CD4-positive, alpha-beta T cell treated with Interleukin-10 for 1 hour (primary cell): ENCODE data around the gene CLDN4.
"Not testable (repeated sequence)": the region's sequence is repeated elsewhere in the genome, so short reads cannot be mapped to it uniquely, and the experiment has no call there.

Experiments used
- DNase-seq: peaks from one replicate; pipeline ENCODE4 v3.0.0-alpha.2; 2020

CLDN4 gene, protein sequence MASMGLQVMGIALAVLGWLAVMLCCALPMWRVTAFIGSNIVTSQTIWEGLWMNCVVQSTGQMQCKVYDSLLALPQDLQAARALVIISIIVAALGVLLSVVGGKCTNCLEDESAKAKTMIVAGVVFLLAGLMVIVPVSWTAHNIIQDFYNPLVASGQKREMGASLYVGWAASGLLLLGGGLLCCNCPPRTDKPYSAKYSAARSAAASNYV

DNA sequence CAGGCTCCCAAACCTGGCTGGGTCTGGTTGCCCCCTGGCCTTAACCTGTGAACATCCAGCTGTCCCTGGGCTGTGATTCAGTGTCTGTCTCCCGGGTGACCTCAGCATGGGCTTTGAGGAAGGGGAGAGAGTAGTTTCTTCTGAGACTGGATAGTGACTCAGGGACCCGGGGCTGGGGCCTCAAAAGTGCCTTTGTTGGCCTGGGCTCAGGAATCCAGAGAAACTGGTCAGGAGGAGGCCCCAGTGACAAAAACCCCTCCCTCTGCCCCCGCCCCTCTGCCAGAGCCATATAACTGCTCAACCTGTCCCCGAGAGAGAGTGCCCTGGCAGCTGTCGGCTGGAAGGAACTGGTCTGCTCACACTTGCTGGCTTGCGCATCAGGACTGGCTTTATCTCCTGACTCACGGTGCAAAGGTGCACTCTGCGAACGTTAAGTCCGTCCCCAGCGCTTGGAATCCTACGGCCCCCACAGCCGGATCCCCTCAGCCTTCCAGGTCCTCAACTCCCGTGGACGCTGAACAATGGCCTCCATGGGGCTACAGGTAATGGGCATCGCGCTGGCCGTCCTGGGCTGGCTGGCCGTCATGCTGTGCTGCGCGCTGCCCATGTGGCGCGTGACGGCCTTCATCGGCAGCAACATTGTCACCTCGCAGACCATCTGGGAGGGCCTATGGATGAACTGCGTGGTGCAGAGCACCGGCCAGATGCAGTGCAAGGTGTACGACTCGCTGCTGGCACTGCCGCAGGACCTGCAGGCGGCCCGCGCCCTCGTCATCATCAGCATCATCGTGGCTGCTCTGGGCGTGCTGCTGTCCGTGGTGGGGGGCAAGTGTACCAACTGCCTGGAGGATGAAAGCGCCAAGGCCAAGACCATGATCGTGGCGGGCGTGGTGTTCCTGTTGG lies at the start of gene CLDN4:
CLDN4 (plus strand) TSS at position 316 of the 903 bp plus-strand sequence; CDS start at position 522, 206 bp downstream.
- DNase-seq = no peak

DNA sequence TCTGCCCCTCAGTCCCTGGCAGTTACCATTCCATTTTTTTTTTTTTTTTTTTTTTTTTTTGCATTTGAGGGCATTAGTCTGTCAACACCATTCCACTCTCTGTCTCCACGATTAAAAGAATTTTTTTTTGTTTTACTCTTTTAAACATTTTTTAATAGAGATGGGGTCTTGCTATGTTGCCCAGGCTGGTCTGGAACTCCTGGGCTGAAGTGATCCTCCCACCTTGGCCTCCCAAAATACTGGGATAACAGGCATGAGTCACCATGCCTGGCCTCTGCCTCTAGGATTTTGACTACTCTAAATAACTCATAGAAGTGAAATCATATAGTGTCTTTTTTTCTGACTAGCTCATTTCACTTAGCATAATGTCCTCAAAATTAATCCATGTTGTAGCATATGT lies 44.2 kb upstream of the CLDN4 start:
- no peak for DNase-seq

DNA sequence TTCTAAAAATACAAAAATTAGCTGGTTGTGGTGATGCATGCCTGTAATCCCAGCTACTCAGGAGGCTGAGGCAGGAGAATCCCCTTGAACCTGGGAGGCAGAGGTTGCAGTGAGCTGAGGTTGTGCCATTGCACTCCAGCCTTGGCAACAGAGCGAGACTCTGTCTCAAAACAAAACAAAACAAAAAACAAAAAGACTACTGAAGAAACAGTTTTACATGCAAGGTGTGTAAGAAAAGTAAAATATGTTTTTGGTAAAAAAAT lies 43.1 kb upstream of the CLDN4 start:
- DNase-seq = not testable (repeated sequence)

DNA sequence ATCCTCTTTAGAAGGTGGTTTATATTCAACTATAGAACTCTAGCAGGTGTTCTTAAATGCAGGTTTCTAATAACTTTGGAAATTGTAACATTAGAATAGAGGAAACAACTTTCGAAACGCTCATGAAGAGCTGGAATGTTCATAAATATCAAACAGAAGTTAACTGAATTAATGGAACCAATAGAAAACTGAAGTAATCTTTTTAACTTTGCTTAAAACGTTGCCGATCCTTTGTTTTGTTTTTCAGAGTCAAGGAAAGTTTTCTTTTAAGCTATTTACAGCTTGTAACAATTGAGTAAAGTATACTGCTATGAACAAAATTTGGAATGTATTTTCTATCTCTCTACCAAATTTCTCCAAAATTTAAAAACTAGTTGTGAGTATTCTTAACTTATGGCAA lies 41.7 kb upstream of the CLDN4 start:
- no peak for DNase-seq

DNA sequence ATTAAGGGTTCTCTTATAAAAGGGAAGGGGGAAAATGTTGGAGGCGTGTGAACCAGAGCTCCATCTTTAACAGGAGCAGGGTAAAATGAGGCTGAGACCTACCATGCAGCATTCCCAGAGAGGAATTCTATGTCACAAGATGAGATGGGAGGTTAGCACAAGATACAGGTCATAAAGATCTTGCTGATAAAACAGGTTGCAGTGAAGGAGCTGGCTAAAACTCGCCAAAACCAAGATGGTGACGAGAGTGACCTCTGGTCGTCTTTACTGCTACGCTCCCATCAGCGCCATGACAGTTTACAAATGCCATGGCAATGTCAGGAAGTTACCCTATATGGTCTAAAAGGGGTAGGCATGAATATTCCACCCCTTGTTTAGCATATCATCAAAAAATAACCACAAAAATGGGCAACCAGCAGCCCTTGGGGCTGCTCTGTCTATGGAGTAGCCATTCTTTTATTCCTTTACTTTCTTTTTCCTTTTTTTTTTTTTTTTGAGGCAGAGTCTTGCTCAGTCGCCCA lies 39.6 kb upstream of the CLDN4 start:
- not testable (repeated sequence) for DNase-seq

DNA sequence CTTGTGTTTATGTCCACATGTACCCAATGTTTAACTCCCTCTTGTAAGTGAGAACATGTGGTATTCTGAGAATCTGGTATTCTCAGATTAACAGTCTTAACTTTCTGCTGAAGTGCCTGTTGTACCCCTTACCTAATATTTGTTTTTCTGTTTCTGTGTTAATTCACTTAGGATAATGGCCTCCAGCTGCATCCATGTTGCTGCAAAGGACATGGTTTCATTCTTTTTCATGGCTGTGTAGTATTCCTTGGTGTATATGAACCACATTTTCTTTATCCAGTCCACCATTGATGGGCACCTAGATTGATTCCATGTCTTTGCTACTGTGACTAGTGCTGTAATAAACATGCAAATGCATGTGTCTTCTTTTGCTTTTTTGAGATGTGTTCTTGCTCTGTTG lies 35.6 kb upstream of the CLDN4 start:
- DNase-seq = not testable (repeated sequence)

DNA sequence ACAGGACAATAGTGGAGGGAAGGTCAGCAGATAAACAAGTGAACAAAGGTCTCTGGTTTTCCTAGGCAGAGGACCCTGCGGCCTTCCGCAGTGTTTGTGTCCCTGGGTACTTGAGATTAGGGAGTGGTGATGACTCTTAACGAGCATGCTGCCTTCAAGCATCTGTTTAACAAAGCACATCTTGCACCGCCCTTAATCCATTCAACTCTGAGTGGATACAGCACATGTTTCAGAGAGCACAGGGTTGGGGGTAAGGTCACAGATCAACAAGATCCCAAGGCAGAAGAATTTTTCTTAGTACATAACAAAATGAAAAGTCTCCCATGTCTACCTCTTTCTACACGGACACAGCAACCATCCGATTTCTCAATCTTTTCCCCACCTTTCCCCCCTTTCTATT lies 34.1 kb upstream of the CLDN4 start:
- DNase-seq = not testable (repeated sequence)

DNA sequence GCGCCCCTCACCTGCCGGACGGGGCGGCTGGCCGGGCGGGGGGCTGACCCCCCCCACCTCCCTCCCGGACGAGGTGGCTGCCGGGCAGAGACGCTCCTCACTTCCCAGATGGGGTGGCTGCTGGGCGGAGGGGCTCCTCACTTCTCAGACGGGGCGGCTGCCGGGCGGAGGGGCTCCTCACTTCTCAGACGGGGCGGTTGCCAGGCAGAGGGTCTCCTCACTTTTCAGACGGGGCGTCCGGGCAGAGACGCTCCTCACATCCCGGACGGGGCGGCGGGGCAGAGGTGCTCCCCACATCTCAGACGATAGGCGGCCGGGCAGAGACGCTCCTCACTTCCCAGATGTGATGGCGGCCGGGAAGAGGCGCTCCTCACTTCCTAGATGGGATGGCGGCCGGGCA lies 33.6 kb upstream of the CLDN4 start:
- DNase-seq = not testable (repeated sequence)

DNA sequence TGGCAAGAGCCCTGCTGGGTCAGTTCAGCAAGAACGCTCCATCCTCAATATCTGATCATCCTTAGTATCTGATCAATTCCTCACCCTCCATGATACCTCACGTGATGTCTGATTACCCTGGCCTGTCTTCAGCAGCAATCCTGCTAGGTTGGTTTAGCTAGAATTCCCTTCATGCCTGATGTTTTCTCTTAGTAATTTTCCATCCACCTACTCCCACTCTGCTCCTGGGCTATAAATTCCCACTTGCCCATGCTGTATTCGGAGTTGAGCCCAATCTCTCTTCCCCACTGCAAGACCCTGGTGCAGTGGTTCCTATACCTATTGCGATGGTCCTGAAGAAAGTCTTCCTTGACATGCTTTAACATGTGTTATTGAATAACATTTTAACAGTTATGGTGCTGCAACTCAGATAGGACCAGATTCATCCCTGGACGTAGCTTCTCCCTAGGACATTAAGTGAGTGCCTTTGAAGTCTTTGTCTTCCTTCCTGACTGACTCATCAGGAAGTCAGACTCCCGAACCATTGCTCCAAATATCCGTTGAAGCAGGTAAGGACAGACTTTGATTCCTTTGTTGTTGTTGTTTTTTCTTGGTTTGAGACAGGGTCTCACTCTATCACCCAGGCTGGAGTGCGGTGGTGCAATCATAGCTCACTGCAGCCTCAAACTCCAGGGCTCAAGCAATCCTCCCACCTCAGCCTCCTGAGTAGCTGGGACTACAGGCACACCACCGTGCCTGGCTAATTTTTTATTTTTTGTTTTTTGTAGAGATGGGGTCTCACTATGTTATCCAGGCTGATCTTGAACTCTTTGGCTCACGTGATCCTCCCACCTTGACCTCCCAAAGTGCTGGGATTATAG lies 31.3 kb upstream of the CLDN4 start:
- no peak for DNase-seq

DNA sequence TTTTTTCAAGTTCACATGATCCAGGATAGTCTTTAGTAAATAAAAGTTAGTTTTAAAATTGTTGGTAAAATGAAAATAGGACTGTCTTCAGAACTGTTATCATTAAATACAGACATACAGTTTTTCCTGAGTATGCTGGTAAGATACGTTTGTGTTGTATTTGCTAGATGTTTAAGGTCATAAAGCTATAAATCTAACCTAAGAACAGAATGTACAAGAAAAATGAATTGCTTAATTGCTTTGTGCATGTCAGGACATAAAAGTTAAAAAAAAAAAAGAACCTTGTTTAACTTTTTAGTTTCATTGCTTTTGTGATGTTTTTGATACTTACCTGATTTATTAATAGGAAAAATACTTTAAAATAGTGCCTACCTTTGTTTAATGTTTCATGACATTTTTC lies 29.2 kb upstream of the CLDN4 start:
- DNase-seq = no peak

DNA sequence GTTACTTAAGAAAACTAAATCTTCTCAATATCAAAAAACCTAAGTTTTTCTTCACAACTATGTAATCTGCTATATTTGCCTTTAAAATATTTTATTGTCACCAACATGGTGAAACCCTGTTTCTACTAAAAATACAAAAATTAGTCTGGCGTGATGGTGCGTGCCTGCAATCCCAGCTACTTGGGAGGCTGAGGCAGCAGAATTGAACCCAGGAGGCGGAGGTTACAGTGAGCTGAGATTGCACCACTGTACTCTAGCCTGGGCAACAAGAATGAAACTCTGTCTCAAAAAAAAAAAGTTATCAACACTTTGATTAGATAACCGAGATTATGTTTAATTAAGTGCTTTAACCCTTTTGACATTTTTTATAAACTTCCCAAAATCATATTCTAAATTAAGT lies 28.3 kb upstream of the CLDN4 start:
- no peak for DNase-seq

DNA sequence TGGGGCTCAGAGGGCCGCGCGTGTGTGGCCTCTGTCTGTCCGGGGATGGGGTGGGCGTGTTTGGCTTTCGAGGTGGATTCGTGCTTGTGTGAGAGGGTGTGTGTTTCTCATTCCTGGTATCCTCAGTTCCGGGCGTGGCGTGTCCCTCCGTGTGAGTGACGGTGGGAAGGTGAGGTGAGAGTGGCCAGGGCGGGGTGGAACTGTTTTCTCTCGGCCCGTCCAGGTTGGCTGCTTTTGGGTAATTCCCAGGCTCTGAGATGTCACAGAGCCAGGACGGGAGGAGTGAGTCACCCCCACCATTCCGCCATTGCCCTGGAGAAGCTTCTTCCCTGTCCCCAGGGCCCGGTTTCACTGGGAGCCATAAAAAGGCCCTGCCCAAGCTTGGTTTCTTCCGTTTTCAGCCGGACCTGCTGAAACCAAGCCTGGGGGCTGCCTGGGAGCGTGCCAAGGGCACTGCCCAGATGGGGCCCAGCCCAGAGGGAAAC lies 21.3 kb upstream of the CLDN4 start:
- DNase-seq = no peak

DNA sequence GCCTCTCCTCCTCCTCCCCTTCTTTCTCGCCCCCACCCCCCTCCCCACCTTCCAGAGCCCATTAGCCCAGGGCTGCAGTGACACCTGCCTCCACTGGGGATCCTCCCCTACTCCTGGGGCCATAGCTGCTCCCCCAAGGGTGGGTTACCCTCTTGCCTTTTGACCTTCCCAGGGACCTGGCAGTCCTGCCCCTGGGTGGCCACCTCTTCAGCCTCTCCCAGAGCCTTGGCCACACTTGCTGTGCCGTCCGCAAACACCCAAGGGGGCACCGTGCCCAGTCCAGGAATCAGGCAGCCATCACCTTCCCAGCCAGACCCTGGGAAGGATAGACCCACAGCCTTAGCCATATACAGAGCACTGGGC lies 19.8 kb upstream of the CLDN4 start:
- DNase-seq = no peak

DNA sequence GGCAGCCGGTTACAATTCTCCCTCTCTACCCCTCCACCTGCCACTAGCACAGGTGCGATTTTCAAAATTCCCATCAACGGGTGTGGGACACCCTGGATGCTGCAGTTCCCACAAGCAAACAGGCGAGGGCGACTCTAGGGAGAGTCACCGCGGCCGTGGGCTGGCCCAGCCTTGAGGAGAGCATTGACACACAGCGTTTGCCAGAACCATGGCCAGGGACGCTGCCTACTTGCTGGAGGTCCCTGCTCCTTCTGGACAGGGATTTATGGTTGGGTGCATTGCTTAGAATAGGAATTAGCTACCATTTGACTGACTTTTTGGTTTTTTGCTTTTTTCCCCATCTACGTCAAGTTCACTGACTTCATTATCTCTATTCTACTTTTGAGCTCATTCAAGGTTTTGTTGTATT lies 19.0 kb upstream of the CLDN4 start:
- DNase-seq = peak; percentile 57

DNA sequence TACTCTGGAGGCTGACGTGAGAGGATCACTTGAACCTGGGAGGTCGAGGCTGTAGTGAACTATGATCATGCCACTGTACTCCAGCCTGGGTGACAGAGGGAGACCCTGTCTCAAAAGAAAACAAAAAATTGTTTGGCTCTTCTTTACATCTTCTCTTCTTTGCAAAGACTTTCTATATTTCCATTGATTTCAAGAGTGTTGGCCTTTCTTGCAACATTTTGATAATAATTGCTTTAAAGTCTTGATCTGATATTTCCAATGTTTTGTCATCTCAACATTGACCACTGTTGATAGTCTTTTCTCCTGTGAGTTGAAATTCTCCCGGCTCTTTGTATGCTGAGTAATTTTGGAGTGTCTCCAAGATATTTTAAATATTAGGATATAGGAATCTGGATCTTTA lies 17.8 kb upstream of the CLDN4 start:
- no peak for DNase-seq

DNA sequence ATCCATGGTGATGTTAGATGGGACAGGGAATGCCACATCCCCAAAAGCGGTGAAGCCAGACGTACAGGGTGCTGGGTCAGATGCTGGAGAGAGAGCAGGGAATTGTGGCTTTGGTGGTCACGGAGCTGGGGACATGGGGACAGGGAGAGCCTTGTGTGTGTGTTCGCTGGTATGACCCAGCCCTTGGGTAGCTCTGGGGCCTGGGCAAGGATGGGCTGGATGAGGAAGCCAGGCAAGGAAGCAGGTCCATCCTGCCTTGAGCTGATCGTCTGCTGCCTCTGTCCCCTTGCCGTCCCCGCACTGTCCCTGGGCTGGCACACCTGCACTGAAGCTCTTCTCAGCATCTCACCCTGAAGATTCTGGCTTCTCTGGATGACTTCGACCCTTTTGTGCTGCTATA lies 15.4 kb upstream of the CLDN4 start:
- DNase-seq = no peak

DNA sequence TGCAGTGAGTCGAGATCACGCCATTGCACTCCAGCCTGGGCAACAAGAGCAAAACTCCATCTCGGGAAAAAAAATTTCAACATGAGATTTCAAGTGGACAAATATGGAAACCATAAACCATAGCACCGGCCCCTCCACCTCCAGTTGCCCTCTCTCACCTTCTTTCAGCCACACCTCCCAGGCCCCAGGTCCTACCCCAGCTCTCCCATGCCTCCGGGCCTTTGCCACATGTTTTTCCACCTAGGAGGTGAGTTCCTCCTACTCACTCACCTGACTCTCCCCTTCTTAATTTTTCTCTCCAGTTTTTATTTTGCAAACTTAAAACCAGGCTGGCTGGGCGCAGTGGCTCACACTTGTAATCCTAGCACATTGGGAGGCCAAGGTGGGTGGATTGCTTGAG lies 13.7 kb upstream of the CLDN4 start:
- no peak for DNase-seq

DNA sequence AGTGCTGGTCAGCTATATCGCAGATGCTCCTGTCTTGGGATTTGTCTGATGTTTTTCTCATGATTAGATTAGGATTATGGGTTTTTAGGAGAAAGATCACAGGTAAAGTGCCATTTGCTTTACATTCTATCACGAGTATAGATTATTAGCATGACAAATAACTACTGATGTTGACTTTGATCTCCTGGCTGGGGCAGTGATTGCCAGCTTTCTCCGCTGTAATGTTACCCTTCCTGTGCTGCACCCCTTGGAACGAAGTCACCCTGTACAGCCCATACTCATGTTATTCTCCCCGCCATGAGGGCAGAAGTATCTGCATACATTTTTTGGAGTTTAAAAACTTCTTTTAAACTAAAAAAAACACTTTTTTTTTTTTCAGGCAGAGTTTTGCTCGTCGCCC lies 10.8 kb upstream of the CLDN4 start:
- no peak for DNase-seq

DNA sequence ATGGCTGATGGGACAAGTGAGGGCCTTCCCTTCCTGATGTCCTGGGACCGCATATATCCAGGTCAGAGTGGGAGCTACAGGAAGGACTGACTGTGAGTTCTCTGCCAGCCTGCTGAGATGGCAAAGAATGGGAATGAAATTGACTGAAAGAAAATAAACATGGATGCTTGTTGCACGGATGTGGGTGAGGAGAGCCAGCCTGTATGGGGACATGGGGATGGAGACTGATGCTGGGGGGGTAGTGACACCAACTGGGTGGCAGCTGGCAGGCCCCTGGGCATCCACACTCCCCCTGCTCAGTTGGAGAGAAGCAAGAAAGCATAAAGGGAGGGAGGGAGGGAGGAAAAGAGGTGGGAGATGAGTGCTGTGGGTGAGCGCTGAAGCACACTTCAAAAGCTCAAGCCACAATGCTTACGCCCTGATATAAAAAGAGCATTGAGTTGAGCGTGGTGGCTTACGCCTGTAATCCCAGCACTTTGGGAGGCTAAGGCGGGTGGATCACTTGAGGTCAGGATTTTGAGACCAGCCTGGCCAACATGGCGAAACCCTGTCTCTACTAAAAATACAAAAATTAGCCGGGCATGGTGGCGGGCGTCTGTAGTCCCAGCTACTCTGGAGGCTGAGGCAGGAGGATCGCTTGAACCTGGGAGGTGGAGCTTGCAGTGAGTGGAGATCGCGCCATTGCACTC lies 9.1 kb upstream of the CLDN4 start:
- not testable (repeated sequence) for DNase-seq

DNA sequence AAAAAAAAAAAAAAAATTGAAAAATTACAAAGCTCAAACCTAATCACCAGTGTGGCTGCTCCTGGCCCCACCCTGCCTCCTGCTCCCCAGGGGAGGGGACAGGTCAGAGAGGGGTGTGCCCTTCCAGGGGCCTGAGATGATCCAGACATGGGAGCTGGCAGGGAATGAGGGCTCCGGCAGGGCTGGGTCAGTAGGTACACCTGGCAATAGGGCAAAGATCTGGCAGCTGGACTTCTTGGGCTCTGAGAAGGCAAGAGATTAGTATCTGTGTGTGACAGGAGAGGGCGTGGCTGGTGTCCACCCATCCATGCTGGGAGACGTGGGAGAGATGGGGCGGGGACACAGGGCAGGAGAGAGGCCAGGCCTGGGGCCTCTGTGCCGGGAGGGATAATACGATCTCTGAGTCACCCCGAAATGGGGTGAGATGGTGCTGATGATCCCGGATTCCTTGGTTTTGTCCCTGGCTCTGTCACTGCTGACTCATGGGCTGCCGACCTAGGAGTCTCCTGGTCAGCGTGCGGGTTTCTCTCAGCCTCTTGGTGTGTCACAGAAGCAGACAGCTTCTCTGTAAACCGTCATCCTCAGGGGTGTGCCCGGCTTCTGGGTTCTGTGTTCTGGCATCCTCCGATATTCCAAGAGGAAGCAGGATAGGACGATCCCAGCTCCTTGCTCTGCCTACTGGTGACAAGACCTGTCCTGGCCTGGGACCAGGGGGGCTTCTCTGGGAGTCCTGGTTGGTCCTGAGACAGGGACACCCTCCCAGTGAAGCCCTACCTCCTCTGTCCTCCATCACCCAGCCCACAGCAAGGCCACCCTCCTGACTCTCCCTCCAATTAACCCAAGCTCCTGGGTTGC lies 8.2 kb upstream of the CLDN4 start:
- DNase-seq = no peak

DNA sequence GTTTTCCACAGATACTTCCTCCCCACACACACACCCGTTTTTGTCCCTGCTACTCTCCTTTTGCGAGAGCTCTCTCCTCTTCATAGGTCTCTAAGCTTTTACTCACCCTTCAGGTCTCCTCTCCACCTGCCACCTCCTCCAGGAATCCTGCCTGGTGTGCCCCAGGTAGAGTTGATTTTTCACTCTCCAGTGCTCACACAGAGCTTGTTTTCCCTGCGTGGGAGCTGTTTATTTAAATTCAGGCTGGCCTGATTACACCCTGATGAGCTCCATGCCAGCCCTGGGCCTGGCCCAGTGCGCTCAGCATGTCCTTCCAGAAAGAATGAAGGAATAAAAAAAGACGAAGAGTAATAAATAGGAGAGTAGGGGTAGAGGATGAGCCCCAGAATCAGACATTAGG lies 7.5 kb upstream of the CLDN4 start:
- DNase-seq = no peak
